Activated B cell treated with CpG ODN at 0.5 μM for 24 hours (primary cell): ENCODE data around the gene CD19. TPM values are rescaled to one million over a fixed set of nuclear protein-coding genes. Genes with fewer than 3 reads are reported as not detected.
"Not testable (repeated sequence)": the region's sequence is repeated elsewhere in the genome, so short reads cannot be mapped to it uniquely, and the experiment has no call there.

Source experiments
- ATAC-seq: fragments of 200-7000 bp; cut with Tn5 transposase; one replicate; pipeline ENCODE4 v1.10.0; 2021; ENCODE audit warnings: low read depth, mild to moderate bottlenecking, moderate library complexity
- CTCF ChIA-PET: fragments of 350-600 bp; sonication (Branson Sonifier 250); formaldehyde crosslinking; loops from one replicate; lab custom pipeline; 2021; ENCODE audit warnings: antibody characterized with exemption; lab: Charles Lee
- POLR2A ChIA-PET: fragments of 350-600 bp; sonication (Branson Sonifier 250); formaldehyde crosslinking; loops from one replicate; lab custom pipeline; 2021; ENCODE audit warnings: antibody characterized with exemption; lab: Charles Lee
- DNase-seq: peaks from one replicate; pipeline ENCODE4 v3.0.0; 2022
- H3K27ac Mint-ChIP-seq: one replicate; pipeline ENCODE4 v1.8.0; 2020; ENCODE audit warnings: mixed read lengths
- H3K27me3 Mint-ChIP-seq: one replicate; pipeline ENCODE4 v1.8.0; 2021; ENCODE audit warnings: mixed read lengths
- H3K36me3 Mint-ChIP-seq: one replicate; pipeline ENCODE4 v1.8.0; 2021; ENCODE audit warnings: low read depth, mixed read lengths
- H3K4me1 Mint-ChIP-seq: one replicate; pipeline ENCODE4 v1.8.0; 2021; ENCODE audit warnings: mixed read lengths
- H3K4me3 Mint-ChIP-seq: one replicate; pipeline ENCODE4 v1.8.0; 2020; ENCODE audit warnings: mild to moderate bottlenecking, mixed read lengths
- H3K9me3 Mint-ChIP-seq: one replicate; pipeline ENCODE4 v1.8.0; 2020; ENCODE audit warnings: mixed read lengths
- intact Hi-C: fragments of 100-400 bp; cut with micrococcal nuclease; formaldehyde crosslinking; loops from one replicate; pipeline ENCODE4 v1.15.1; 2024
- total RNA-seq: library from RNA; stranded (reverse); gene quantifications from 2 replicates; pipeline ENCODE4 v1.2.3, GENCODE V29; 2022
- TF ChIP-seq, protein P1 (sequence below): fragments of 200-600 bp; IDR thresholded peaks from one replicate; pipeline ENCODE4 v1.8.0; 2022; ENCODE audit warnings: antibody characterized with exemption, mild to moderate bottlenecking

The CD19 gene
- total RNA-seq, 1 donor from 2014 or later: 316 TPM

DNA sequence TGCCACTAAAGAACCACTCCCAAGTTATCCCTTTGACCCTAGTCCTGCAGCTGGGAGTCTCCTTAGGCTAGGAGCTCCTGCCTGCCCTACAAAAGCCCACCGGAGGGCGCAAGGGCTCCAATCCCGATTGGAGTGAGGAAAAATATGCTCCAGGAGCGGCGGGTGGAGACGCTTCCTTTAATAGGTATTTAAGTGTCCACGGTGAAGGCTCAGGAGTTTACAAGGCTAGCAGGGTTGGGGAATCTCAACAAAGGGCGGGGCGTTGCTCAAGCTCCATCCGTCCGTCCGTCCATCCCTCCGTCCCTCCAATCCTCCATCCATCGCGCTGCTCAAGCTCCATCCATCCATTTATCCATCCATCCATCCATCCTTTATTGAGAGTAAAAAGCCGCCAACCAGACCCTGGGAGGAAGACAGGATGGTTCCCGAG, 42.3 kb downstream of the CD19 start:
- CTCF ChIA-PET: interaction anchor here (0.9 to 1.1 kb wide), 2 partner anchors 29 to 55 kb away, joined by 3 read pairs; no protein-coding TSS in a partner anchor
- H3K36me3 Mint-ChIP-seq: peaks cover 25% of the 10 kb centered on the region
- H3K27ac Mint-ChIP-seq: peak overlapping the region; percentile 94
- H3K4me1 Mint-ChIP-seq: peaks cover 31% of the 10 kb centered on the region
- no peak for DNase-seq
- peak overlapping the region; percentile 94 for H3K4me3 Mint-ChIP-seq
- POLR2A ChIA-PET: interaction anchor here (0.6 to 2.5 kb wide), 13 partner anchors 11 to 1037 kb away, joined by 3 to 24 read pairs (median 6); partner anchors contain the start of genes ATXN2L, CD19, CLN3 and LAT
- intact Hi-C loops: loop anchor here (1.0 to 5.0 kb wide), 3 partner anchors 24 to 482 kb away; partner anchors contain the start of genes APOBR, CLN3 and NFATC2IP
- TF ChIP-seq, protein P1, sequence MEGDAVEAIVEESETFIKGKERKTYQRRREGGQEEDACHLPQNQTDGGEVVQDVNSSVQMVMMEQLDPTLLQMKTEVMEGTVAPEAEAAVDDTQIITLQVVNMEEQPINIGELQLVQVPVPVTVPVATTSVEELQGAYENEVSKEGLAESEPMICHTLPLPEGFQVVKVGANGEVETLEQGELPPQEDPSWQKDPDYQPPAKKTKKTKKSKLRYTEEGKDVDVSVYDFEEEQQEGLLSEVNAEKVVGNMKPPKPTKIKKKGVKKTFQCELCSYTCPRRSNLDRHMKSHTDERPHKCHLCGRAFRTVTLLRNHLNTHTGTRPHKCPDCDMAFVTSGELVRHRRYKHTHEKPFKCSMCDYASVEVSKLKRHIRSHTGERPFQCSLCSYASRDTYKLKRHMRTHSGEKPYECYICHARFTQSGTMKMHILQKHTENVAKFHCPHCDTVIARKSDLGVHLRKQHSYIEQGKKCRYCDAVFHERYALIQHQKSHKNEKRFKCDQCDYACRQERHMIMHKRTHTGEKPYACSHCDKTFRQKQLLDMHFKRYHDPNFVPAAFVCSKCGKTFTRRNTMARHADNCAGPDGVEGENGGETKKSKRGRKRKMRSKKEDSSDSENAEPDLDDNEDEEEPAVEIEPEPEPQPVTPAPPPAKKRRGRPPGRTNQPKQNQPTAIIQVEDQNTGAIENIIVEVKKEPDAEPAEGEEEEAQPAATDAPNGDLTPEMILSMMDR: no peak
- peak; percentile 16 for ATAC-seq
- H3K9me3 Mint-ChIP-seq: no peaks in the 10 kb centered on the region
- no peaks in the 10 kb centered on the region for H3K27me3 Mint-ChIP-seq

DNA sequence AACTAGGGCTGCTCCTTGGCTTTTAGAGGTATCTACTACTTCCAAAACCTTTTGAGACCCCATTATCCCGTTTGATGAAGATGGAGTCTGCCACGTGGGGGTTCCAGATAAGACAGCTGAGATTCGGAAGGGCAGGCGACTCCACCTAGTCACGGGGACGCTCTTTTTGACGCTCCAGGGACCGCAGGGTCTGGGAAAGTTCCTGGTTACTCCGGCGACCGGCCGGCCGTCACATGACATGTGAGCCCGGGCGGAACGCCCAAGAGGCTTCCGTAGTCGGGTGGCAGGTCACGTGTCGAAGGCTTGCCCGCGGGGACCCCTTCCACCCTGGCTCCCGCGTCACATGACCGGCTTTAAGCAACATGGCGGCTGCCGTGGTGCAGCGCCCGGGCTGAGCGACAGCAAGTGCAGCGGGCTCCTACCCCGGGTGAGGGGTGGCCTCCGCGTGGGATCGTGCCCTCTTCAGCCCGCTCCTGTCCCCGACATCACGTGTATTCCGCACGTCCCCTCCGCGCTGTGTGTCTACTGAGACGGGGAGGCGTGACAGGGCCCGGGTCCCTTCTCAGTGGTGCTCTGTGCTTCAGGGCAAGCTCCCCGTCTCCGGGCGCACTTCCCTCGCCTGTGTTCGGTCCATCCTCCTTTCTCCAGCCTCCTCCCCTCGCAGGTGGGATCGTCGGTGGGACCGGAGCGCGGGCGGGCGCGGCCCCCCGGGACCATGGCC, 42.8 kb downstream of the CD19 start, which contains the start of gene SPNS1:
Gene SPNS1, plus strand, starts transcription at position 342 of the 721 bp plus-strand sequence. Its CDS starts 374 bp downstream, at position 716.
- intact Hi-C loops: loop anchor here (1.0 to 5.0 kb wide), 3 partner anchors 24 to 482 kb away; partner anchors contain the start of genes APOBR, CLN3 and NFATC2IP

DNA sequence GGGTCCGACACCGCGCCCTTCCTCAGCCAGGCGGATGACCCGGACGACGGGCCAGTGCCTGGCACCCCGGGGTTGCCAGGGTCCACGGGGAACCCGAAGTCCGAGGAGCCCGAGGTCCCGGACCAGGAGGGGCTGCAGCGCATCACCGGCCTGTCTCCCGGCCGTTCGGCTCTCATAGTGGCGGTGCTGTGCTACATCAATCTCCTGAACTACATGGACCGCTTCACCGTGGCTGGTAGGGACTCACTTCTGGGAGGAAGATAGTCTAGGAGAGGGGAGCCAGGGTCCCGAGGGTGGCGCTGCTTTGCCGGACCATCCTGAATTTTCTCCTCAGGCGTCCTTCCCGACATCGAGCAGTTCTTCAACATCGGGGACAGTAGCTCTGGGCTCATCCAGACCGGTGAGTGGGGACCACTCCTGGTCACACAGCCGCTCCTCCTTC, 43.4 kb downstream of the CD19 start:
- ChIA-PET CTCF (no interaction called here), POLR2A (interaction anchor here (0.8 to 2.5 kb wide), 6 partner anchors 9 to 483 kb away, joined by 3 to 24 read pairs (median 6); partner anchors contain the start of genes CLN3, LAT, RABEP2 and SH2B1)
- peaks cover 31% of the 10 kb centered on the region for H3K4me1 Mint-ChIP-seq
- H3K4me3 Mint-ChIP-seq: peak overlapping the region; percentile 94
- no peaks in the 10 kb centered on the region for H3K27me3 Mint-ChIP-seq
- TF ChIP-seq, protein P1: no peak
- H3K27ac Mint-ChIP-seq: peak overlapping the region; percentile 36
- intact Hi-C loops: no loop called here
- peaks cover 26% of the 10 kb centered on the region for H3K36me3 Mint-ChIP-seq
- H3K9me3 Mint-ChIP-seq: no peaks in the 10 kb centered on the region
- ATAC-seq: no peak
- no peak for DNase-seq

More for the DNA sequence above, 42.8 kb downstream of the CD19 start, which contains the start of gene SPNS1:
- CTCF ChIA-PET: interaction anchor here (1.1 kb wide), 1 partner anchor 29 kb away, joined by 3 read pairs; no protein-coding TSS in a partner anchor
- ATAC-seq: peak; percentile 91
- POLR2A ChIA-PET: interaction anchor here (0.8 to 2.5 kb wide), 11 partner anchors 10 to 482 kb away, joined by 3 to 24 read pairs (median 6); partner anchors contain the start of genes ATXN2L, CD19, CLN3 and LAT
- Mint-ChIP-seq H3K27ac (peak within 1 kb of the TSS; percentile 94), H3K4me3 (peak within 1 kb of the TSS; percentile 94), H3K9me3 (no peaks in the 10 kb centered on the region), H3K36me3 (peaks cover 26% of the 10 kb centered on the region), H3K4me1 (peaks cover 31% of the 10 kb centered on the region), H3K27me3 (no peaks in the 10 kb centered on the region)
- DNase-seq: peak; percentile 91
- TF ChIP-seq, protein P1: no peak

DNA sequence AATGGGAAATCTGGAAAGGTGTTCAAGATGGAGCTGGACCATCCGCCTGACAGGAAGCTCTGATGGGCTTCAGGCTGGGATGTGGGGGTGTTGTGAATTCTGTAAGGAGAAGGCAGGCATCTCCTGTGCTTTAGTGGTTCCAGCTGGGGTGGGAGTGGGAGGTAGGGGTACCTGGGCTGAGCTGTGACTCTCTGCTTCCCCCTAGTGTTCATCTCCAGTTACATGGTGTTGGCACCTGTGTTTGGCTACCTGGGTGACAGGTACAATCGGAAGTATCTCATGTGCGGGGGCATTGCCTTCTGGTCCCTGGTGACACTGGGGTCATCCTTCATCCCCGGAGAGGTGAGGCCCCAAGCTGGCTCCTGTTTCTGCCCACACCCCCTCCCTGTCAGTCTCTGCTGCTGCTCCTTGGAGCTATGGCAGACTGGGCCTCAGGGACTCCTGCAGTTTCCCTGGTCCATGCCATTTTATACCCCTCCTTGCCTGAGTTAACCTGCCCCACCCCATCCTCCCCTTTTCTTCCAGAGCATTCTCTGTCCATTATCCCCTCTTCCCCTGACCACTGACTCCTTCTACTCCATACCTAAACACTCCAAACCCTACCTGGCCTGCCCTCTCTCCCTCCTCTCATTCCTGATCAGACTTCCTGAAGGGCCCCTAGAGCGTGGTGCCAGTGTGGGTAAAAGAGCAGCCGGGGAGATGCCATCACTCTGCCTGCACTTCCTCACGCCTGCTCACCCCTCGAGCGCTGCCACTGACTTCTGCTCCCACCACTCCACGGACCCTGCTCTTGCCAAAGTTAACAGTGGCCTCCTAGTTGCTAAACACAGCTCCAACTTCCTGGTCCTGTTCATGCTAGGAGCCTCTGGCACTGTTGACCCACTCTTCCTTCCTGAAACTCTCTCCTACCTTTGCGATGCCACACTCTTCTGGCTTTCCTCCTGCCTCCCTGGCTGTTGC, 46.2 kb downstream of the CD19 start:
- H3K4me3 Mint-ChIP-seq: no peak overlapping the region
- peaks cover 31% of the 10 kb centered on the region for H3K4me1 Mint-ChIP-seq
- ATAC-seq: no peak
- TF ChIP-seq, protein P1: no peak
- no peak overlapping the region for H3K27ac Mint-ChIP-seq
- H3K9me3 Mint-ChIP-seq: no peaks in the 10 kb centered on the region
- H3K27me3 Mint-ChIP-seq: no peaks in the 10 kb centered on the region
- H3K36me3 Mint-ChIP-seq: peaks cover 52% of the 10 kb centered on the region
- CTCF ChIA-PET: interaction anchor here (0.8 to 1.2 kb wide), 2 partner anchors 33 to 131 kb away, joined by 3 read pairs; partner anchors contain the start of gene TUFM
- intact Hi-C loops: no loop called here
- POLR2A ChIA-PET: interaction anchor here (0.9 kb wide), 2 partner anchors 155 to 156 kb away, joined by 3 to 4 read pairs; partner anchors contain the start of gene ATXN2L
- DNase-seq: no peak

DNA sequence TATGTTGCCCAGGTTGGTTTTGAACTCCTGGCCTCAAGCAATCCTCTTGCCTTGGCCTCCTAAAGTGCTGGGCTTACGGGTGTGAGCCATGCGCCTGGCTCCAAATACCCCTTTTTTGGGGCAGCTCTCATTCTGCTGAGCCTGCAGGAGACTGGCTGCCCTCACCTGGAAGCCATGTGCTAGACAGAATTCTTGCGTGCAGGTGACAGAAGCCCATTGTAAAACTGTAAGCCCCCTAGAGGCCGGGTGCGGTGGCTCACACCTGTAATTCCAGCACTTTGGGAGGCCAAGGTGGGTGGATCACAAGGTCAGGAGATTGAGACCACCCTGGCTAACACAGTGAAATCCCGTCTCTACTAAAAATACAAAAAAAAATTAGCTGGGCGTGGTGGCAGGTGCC, 48.6 kb downstream of the CD19 start:
- intact Hi-C loops, H3K27ac Mint-ChIP-seq, ATAC-seq, POLR2A ChIA-PET, H3K4me3 Mint-ChIP-seq, H3K27me3 Mint-ChIP-seq, DNase-seq, CTCF ChIA-PET, H3K9me3 Mint-ChIP-seq: not testable (repeated sequence)
- H3K36me3 Mint-ChIP-seq: peaks cover 59% of the 10 kb centered on the region
- H3K4me1 Mint-ChIP-seq: peaks cover 31% of the 10 kb centered on the region
